Measurements from ENCODE around the gene CNTN4.

GRCh38 chr3:2870724-2871333 is 772.2 kb downstream of the CNTN4 start:
- TF ChIP-seq SUZ12 (IDR thresholded peaks at IDR 0.05; ENCODE audit: extremely low read depth, insufficient read depth, insufficient read length) (no peak), ZNF274 (IDR thresholded peaks at IDR 0.05; ENCODE audit: low read depth, low read length) (no peak)
